GM12874 (cell line): ENCODE data around the gene RCAN2.

Source experiments
- CTCF ChIP-seq: IDR thresholded peaks from 2 replicates; pipeline ENCODE4 v1.5.1; 2011; ENCODE audit warnings: low read depth, mild to moderate bottlenecking, control low read depth, low read length, moderate library complexity; ENCODE audit not compliant: insufficient read depth

RCAN2 gene

GRCh38 chr6:46378882-46379416 is 112.3 kb downstream of the RCAN2 start:
- no peak for TF ChIP-seq CTCF

GRCh38 chr6:46378161-46378881 is 112.9 kb downstream of the RCAN2 start:
- no peak for TF ChIP-seq CTCF

- TF ChIP-seq CTCF, result no peak
Observed at GRCh38 chr6:46377209-46377608, 114.0 kb downstream of the RCAN2 start.

DNA sequence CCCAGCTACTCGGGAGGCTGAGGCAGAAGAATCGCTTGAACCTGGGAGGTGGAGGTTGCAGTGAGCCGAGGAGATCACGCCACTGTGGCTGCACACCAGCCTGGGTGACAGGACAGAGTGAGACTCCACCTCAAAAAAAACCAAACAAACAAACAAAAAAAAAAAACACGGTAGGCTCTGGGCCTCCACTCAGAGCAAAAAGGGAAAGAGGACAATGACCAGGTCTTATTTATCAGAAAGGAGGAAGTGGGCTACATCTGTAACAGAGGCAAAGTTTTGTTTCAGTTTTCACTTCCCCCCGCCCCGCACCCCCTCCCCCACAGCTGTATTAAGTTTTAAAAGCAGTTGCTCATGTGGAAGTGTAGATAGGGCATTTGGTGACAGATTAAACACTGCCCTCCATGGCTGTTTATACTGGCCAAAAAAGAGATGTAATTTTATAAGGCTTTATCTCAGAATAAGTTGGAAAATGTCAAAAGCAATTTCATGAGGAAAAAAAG is 114.6 kb downstream of the RCAN2 start:
- TF ChIP-seq CTCF, result no peak

- no peak for TF ChIP-seq CTCF
Observed at GRCh38 chr6:46370622-46371021, 120.6 kb downstream of the RCAN2 start.

DNA sequence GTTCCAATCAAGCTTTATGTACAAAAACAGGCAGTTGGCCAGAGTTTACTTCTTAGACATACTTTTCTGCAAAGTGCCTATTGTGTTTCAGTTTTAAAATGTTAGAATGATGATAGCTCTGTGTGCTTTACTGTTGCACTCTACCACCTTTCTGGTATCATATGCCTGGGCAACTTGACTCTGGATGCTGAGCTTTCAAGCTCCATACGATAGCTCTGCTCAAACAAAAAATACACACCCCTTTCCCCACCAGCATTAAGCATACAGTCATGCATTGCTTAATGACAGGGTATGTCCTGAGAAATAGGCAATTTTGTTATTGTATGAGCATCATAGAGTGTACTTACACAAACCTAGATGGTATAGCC is 123.1 kb downstream of the RCAN2 start:
- no peak for TF ChIP-seq CTCF

DNA sequence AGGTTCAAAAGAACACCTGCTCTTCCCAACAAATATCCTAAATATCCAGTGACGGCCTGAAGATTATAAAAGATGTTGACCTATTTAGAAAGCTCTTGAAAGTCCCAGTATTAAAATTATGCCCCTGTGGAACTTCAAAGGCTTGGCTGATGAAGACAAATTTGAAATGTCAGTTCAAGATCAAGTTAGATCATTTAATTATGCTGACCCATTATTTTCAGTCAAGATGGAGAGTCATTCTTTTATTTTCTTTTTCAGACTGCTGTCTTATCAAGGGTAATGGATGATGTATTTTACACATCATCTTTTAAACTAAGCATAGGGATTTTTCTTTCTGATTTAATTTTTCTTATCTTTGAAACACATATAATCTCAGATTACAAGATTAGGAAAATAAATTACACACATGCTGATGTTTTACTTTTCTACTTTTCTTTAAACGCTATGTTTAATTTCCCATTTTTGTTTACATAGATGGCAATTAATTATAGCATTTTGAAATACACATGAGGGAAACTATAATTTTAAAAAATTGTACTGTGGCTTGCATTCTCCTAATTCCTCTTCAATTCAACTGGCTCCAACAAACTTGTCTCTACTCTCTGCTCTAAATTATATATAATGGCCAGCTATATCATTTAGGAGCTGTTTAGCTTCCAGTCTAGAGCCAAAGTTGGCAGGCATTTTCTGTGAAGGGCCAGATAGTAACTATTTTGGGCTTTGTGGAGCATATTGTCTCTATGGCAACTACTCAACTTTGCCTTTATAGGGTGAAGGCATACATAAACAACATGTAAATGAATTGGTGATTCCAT is 123.7 kb downstream of the RCAN2 start:
- no peak for TF ChIP-seq CTCF
